HG03378 (cell line): ENCODE results near the gene ZKSCAN4.

ENCODE experiments used
- ATAC-seq: cut with Tn5 transposase; IDR thresholded peaks from one replicate; pipeline ENCODE4 v1.9.1; 2021; ENCODE audit warnings: mild to moderate bottlenecking, moderate library complexity; ENCODE audit not compliant: unreplicated experiment

Gene ZKSCAN4

GRCh38 chr6:28252009-28252975, at the start of gene ZKSCAN4:
Gene ZKSCAN4, minus strand, starts transcription at chr6:28252269. Its CDS starts 289 bp downstream, at chr6:28251980.
- peak; percentile 81 for ATAC-seq

DNA sequence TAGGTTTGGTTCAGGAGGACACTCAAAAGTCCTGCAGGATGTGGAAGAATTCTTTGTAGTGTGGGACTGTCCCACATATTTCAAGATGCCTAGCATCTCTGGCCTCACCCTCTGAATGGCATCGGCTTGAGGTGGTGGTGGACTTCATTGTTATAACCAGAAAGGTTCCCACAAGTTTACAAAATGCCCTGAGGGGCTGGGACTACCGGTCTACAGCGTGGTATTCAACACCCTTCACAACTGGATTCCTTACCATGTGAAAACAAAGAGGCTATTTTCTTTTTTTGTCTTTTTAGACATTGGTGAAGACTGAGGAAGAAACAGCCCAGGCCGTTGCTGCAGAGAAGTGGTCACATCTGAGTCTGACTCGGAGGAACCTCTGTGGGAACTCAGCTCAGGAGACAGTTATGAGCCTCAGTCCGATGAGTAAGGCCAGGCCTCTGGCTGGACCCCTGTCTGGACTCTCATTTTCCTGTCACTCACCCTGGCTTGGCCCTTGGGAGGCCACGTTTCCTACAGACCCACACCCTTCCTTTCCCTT, 44.5 kb upstream of the ZKSCAN4 start:
- ATAC-seq = no peak

DNA sequence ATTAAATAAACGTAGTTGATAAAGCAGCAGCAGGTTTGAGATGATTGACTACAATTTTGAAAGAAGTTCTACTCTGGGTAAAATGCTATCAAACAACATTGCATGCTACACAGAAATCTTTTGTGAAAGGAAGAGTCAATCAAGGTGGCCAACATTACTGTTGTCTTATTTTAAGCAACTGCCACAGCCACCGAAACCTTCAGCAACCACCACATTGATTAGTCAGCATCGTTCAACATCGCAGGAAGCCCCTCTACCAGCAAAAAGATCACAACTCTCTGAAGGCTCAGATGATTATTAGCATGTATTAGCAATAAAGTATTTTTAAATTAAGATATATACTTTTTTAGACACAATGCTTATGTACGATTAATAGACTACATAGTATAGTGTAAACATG, 43.3 kb upstream of the ZKSCAN4 start:
- ATAC-seq = no peak

GRCh38 chr6:28291573-28291972, 39.5 kb upstream of the ZKSCAN4 start:
- ATAC-seq = no peak

DNA sequence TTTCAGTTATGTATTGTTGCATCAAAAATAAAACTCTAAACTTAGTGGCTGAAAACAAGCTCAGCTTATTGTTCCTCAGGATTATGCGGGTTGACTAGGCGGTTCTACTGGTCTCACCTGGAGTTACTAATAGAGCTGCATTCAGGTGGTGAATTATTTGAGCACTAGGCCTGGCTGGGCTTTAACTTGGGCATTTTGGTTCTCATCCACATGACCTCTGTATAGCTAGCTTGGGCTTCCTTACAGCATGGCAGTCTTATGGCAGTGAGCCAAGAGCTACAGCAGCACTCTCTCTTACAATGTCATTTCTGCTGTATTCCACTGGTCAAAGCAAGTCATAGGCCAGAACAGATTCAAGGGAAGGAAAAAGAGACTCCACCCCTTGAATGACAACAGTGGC, 30.9 kb upstream of the ZKSCAN4 start:
- no peak for ATAC-seq

GRCh38 chr6:28281288-28282064, 29.4 kb upstream of the ZKSCAN4 start, which contains the start of gene PGBD1:
Gene PGBD1, plus strand, starts transcription at chr6:28281572. Its CDS starts 2,242 bp downstream, at chr6:28283814.
- no peak for ATAC-seq

DNA sequence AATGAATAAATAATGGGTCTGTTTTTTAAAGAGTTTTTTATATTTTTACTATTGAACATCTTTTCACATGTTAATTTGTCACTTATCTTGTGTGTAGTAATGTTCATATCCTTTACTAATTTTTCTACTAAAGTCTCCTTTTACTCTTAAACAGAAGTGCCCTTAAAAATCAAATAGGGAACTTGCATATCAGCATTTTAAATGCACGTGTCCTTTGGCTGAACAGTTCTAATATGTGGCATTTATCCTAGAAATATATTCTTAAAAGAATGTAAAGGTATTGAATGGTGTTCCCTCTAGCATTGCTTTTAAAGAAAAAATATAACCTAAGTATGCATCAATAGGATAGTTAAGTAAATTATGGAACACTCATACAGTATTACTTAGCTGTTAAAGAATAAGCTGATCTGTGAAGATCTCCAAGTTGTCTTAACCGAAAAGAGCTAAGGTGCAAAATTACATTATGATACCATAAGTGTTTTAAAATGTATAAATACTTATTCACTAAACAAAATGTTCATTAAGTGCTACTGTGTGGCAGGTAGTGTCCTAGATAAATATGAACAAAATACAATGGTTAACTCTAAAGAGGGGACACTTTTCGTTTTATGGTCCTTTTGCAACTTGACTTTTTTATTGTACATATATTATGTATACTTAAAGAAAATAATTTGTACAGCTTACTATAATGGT, 28.7 kb upstream of the ZKSCAN4 start:
- ATAC-seq = no peak

DNA sequence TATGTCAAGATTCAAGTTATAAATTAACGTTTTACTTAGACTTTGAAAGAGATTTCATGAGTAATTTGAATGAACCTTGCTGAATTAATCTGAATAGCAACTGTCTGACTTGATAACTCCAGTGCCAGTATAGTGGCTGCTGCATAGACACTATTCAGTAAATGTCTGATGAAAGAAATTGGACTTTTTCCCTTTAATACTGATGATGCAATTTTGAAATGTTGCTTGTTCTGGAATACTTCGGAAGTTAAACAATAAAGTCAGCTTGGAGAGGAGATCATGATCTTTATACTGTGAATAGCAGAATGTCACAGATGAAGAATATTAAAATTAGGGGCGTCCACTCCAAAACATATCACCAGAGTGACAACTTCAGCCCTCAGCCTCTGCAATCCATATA, 25.7 kb upstream of the ZKSCAN4 start:
- no peak for ATAC-seq

GRCh38 chr6:28274888-28275287, 22.8 kb upstream of the ZKSCAN4 start:
- ATAC-seq = no peak

DNA sequence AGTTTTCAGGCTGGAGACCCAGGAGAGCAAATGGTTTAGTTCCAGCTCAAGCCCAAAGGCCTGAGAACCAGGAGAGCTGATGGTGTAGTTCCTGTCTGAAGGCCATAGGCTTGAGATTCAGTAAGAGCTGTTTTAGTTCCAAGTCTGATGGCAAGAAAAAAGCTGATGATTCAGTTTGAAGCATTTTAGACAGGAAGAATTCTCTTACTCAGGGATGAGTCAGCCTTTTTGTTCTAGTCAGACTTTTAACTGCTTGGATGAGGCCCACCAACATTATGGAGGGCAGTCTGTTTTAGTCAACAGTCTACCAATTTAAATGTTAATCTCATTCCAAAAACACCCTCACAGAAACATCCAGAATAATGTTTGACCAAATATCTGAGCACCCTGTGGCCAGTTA, 17.4 kb upstream of the ZKSCAN4 start:
- no peak for ATAC-seq

- no peak for ATAC-seq
These were observed 15.6 kb upstream of the ZKSCAN4 start for GRCh38 chr6:28267695-28268059.

DNA sequence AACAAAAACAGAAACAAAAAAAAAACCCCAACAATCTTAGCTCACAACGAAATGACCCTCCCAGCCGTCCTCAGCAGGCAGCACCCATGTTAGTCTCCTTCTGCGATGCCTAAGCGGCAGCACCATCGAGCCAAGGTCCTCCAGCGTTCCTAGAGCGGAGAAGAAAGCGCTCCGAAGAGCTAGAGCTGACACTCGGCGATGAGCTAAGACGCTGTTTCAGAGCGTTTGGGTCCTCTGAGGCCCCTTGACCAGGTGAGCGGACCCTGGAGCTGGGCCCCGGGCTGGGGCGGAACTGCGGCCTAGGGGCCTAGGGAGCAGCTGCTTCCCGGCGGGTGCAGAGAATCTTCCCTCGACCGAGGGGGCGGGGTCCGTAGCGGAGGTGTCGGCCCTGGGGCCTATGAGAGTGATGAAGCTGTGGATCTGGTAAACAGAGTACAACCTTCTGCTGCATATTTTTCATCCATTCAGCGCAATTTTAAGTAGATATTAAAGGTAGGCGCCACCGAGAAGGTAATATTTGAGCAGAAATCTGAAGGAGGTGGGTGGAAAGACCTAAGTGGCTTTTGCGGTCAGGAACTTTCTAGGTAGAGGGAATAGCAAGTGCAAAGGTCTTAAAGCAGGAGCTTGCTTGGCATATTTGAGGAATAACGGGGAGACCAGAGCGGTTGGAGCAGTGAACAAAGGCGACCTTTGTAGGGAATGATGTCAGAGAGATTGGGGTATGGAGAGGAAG, 15.1 kb upstream of the ZKSCAN4 start, which contains the start of gene ZSCAN26:
TSS of gene ZSCAN26 (plus strand) at position 182 of the 733 bp plus-strand sequence. CDS start 4,777 bp downstream, outside the sequence.
- ATAC-seq = peak; percentile 85

DNA sequence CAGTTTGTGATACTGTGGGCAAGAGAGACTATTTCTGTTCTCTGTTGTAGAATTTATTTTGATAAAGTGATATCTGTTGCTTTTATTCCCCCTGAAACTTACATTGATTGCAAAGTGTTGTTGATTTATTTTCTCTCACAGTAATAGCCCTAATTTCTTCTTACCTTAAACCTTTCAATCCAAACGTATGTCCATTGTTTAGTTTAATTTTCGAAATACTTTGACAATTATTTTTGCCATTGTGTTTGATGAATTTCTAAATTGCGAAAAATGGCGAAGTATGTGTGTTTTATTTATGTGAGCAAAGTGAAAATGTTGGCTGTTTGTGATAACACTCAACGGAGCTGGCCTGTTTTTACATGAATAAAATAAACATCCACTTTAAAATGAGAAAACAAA, 14.5 kb upstream of the ZKSCAN4 start:
- no peak for ATAC-seq

DNA sequence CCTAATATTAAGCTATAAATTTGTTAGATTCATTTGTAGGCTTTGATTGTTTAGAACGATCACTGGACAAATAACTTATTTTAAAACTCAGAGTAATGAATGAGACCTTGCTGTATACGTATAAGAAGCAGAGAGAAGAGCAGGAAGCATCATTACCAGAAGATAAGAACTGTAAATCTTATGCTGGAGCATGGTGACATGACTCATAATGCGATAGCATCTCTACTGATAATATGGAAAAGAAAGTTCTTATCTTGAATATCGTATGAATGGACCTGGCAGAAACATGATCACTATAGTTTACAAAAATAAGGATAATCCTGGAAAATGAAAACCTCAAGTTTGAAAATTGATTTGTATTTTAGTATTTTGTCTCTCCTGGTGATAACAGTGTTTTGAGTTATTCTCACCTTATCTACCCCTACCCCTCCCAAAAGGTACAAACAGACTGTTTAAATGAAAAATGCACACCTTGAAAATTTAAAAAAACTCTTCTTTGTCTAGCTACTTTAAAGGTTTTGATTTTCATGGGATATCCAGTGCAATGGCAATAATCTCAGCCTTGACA, 12.8 kb upstream of the ZKSCAN4 start:
- ATAC-seq = no peak

DNA sequence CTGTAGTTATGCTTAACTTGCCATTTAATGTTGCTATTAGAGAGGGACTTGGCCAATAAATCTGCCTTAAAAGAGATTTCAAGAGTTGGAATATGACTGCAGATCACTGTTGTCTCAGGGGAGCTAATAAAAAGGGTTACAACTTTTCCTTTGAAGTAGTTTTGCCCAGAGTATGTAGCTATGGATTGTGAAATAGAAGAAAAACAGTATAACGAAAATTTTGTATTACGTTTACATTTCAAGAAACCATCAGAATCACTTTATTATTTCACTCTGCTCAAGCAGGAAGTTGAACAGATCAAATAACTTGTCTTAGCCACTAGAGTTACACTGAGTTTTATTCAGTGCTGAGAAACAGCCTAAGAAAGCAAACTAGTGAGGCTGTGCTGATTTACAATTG, 11.9 kb upstream of the ZKSCAN4 start:
- no peak for ATAC-seq

- ATAC-seq = no peak
These were observed 7.1 kb upstream of the ZKSCAN4 start, which contains the start of gene NKAPL for GRCh38 chr6:28258877-28259777. Gene NKAPL, plus strand, starts transcription at chr6:28259297. Its CDS starts 75 bp downstream, at chr6:28259372.

DNA sequence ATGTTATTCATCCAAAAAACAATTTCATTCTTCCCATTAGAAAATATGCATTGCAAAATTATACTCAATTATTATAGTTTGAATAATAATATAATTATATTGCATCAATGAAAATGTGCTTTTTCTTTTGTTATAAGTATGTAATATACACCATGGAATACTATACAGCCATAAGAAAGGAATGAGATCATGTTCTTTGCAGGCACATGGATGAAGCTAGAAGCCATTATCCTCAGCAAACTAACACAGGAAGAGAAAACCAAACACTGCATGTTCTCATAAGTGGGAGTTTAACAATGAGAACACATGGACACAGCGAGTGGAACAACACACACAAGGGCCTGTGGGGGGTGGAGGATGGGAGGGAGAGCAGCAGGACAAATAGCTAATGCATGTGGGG, 5.0 kb upstream of the ZKSCAN4 start:
- ATAC-seq = no peak

- no peak for ATAC-seq
These were observed 2.1 kb upstream of the ZKSCAN4 start for GRCh38 chr6:28254121-28254519.

- ATAC-seq = peak; percentile 16
These were observed 434 bp downstream of the ZKSCAN4 start for GRCh38 chr6:28251661-28252008.
